Spleen (tissue), 11 donors: ENCODE data around the gene ZNF747. TPM values are rescaled to one million over a fixed set of nuclear protein-coding genes. Genes with fewer than 3 reads are reported as not detected.
A peak's percentile ranks its signal among the peaks of the same experiment; 100 is the strongest.

Experiments
- DNase-seq: peaks from one replicate; pipeline ENCODE4 v3.0.0-alpha.2; 2020
- H3K27ac ChIP-seq, 8 donors: fragments of 200-600 bp; sonication (generic) in 7 of 8; 1 replicate in 4 of 8; 2 replicates in 4 of 8; pipeline versions ENCODE4 v1.5.0 to v1.8.0; 2016 to 2021; ENCODE audit warnings: inconsistent platforms in 4 of 8, mild to moderate bottlenecking in 4 of 8, moderate library complexity in 1 of 8
- H3K27me3 ChIP-seq, 7 donors: fragments of 200-600 bp; sonication (generic) in 6 of 7; replicated peaks in 1 of 7; 1 replicate in 4 of 7; 2 replicates in 3 of 7; pipeline versions ENCODE4 v1.5.0 to v1.8.0; 2016 to 2021; ENCODE audit warnings: inconsistent platforms in 3 of 7, mild to moderate bottlenecking in 1 of 7
- H3K36me3 ChIP-seq, 6 donors: fragments of 200-600 bp; sonication (generic) in 5 of 6; 1 replicate in 4 of 6; 2 replicates in 2 of 6; pipeline versions ENCODE4 v1.5.0 to v1.8.0; 2016 to 2021; ENCODE audit warnings: inconsistent platforms in 2 of 6
- H3K4me1 ChIP-seq, 6 donors: fragments of 200-600 bp; sonication (generic) in 5 of 6; 1 replicate in 3 of 6; 2 replicates in 3 of 6; pipeline versions ENCODE4 v1.5.0 to v1.8.0; 2016 to 2021; ENCODE audit warnings: inconsistent platforms in 3 of 6
- H3K4me3 ChIP-seq, 8 donors: fragments of 200-600 bp; sonication (generic) in 7 of 8; 1 replicate in 4 of 8; 2 replicates in 4 of 8; pipeline versions ENCODE4 v1.5.0 to v1.8.0; 2016 to 2021; ENCODE audit warnings: inconsistent platforms in 4 of 8, mild to moderate bottlenecking in 4 of 8, moderate library complexity in 2 of 8
- H3K9me3 ChIP-seq, 8 donors: fragments of 200-600 bp; sonication (generic) in 7 of 8; 1 replicate in 4 of 8; 2 replicates in 4 of 8; pipeline versions ENCODE4 v1.5.0 to v1.8.0; 2016 to 2021; ENCODE audit warnings: inconsistent platforms in 4 of 8
- CTCF ChIP-seq, 11 experiments: fragments of 200-600 bp in 7 of 11; fragments of 450-650 bp in 4 of 11; sonication (generic) in 4 of 11; IDR thresholded peaks in 8 of 11; conservative IDR thresholded peaks in 3 of 11; 1 replicate in 7 of 11; 2 replicates in 4 of 11; pipeline versions ENCODE4 v1.4.0 to v1.8.0; 2016 to 2021; ENCODE audit warnings: antibody characterized with exemption in 11 of 11, inconsistent platforms in 4 of 11, mild to moderate bottlenecking in 1 of 11
- POLR2A ChIP-seq, 3 donors: fragments of 450-650 bp; IDR thresholded peaks; one replicate each; pipeline ENCODE4 v1.5.1; 2017; ENCODE audit warnings: antibody characterized with exemption in 3 of 3, mild to moderate bottlenecking in 1 of 3
- POLR2AphosphoS5 ChIP-seq, 3 donors: sonication (generic); formaldehyde crosslinking; IDR thresholded peaks; one replicate each; pipeline ENCODE4 v1.5.1; 2017; ENCODE audit warnings: antibody characterized with exemption in 3 of 3
- WGBS, 5 donors: extraction: QIAGEN DNeasy Blood & Tissue Kit in 3 of 5; methylation state at CpG; one replicate each; pipeline versions ENCODE4 v1.1.5 to v1.1.7; 2013 to 2018; 5-methylcytosine and 5-hydroxymethylcytosine counted together
- intact Hi-C: fragments of 100-400 bp; cut with DNase I; formaldehyde crosslinking; loops from one replicate; pipeline ENCODE4 v1.15.0; 2023; ENCODE audit warnings: low total_unique reads
- polyA plus RNA-seq, 3 donors: library from polyadenylated mRNA; stranded (reverse); fragments of 200-250 nt; gene quantifications; one replicate each; pipeline ENCODE4 v1.2.1, GENCODE V29; 2013
- total RNA-seq, 7 donors: library from RNA; depleted of rRNA in 3 of 7; stranded (reverse); fragments of >200 nt in 3 of 7; fragmentation: NEBNext Ultra II Directional in 4 of 7; extraction: Animal tissue kit (Norgen Biotek cat#: 25700) in 4 of 7; gene quantifications; one replicate each; pipeline versions ENCODE4 v1.1.0 to v1.2.1, GENCODE V29; 2016 to 2021
- donor health status: healthy with polysubstance abuse.
- donor health status: DM: no; HTN: no; CAD: no; lungs with moderate emphysema.
- donor health status: DM: no; HTN: no; CAD: no.
- donor health status: Bipolar disorder and iron deficiency.
- donor health status: healthy.
- donor health status: DM: no; HTN: no; CAD: no.
- donor health status: DM: yes; HTN: yes; CAD: no.

Gene ZNF747
- total and polyA plus RNA-seq, 10 donors: 5.9 to 16.1 (median 10.9) TPM

- no peaks in the 10 kb centered on the region for H3K9me3 ChIP-seq
- peak; percentile 77 for DNase-seq
- peak overlapping the region; percentile 86 to 96 (median 96) for H3K27ac ChIP-seq
- TF ChIP-seq CTCF (IDR thresholded peaks at IDR 0.05 in 8 of 11, conservative IDR thresholded peaks at IDR 0.05 in 3 of 11) (no peak), POLR2A (IDR thresholded peaks at IDR 0.05) (no peak)
- H3K4me1 ChIP-seq: peaks cover 7 to 72% (median 34%) of the 10 kb centered on the region in 6 donors
- intact Hi-C loops: no loop called here
- WGBS, 5 donors: 12 to 26% (median 18%) methylated on average over 19 to 29 of the region's 29 CpGs
- peaks cover 0 to 31% (median 20%) of the 10 kb centered on the region in 6 donors for H3K36me3 ChIP-seq
- H3K4me3 ChIP-seq: peak overlapping the region; percentile 62 to 85 (median 74)
- no peaks in the 10 kb centered on the region for H3K27me3 ChIP-seq
Measured at GRCh38 chr16:30533748-30534367, 800 bp downstream of the ZNF747 start.

GRCh38 chr16:30533146-30533522 lies 1.5 kb downstream of the ZNF747 start:
- Histone ChIP-seq H3K9me3 (no peaks in the 10 kb centered on the region), H3K36me3 (peaks cover 0 to 31% (median 20%) of the 10 kb centered on the region in 6 donors), H3K4me3 (peak overlapping the region in 3 of 8 donors; percentile 64 to 85 (median 81)), H3K4me1 (peaks cover 7 to 79% (median 41%) of the 10 kb centered on the region in 6 donors), H3K27ac (peak overlapping the region in 5 of 8 donors; percentile 95 to 96 (median 96)), H3K27me3 (no peaks in the 10 kb centered on the region)
- DNase-seq: no peak
- 78 to 95% (median 83%) methylated on average over 11 of the region's 11 CpGs for WGBS, 5 donors
- intact Hi-C loops: no loop called here
- TF ChIP-seq CTCF (IDR thresholded peaks at IDR 0.05 in 8 of 11, conservative IDR thresholded peaks at IDR 0.05 in 3 of 11): no peak
- no peak for TF ChIP-seq POLR2AphosphoS5 (IDR thresholded peaks at IDR 0.05)
- no peak for TF ChIP-seq POLR2A (IDR thresholded peaks at IDR 0.05)

GRCh38 chr16:30532285-30533145 lies 2.1 kb downstream of the ZNF747 start:
- H3K36me3 ChIP-seq: peaks cover 0 to 31% (median 20%) of the 10 kb centered on the region in 6 donors
- TF ChIP-seq POLR2A (IDR thresholded peaks at IDR 0.05) (no peak), POLR2AphosphoS5 (IDR thresholded peaks at IDR 0.05) (peak in 1 of 3 donors; percentile 18)
- peak overlapping the region in 3 of 8 donors; percentile 96 for H3K27ac ChIP-seq
- H3K4me3 ChIP-seq: peak overlapping the region in 1 of 8 donors; percentile 85
- peaks cover 13 to 85% (median 47%) of the 10 kb centered on the region in 6 donors for H3K4me1 ChIP-seq
- 88 to 97% (median 96%) methylated on average over 21 to 57 of the region's 57 CpGs for WGBS, 5 donors
- no peaks in the 10 kb centered on the region for H3K9me3 ChIP-seq
- intact Hi-C loops: no loop called here
- peak; percentile 77 for DNase-seq
- no peaks in the 10 kb centered on the region for H3K27me3 ChIP-seq

- peak overlapping the region in 1 of 8 donors; percentile 14 for H3K27ac ChIP-seq
- peaks cover 13 to 77% (median 42%) of the 10 kb centered on the region in 6 donors for H3K4me1 ChIP-seq
- peaks cover 0 to 31% (median 20%) of the 10 kb centered on the region in 6 donors for H3K36me3 ChIP-seq
- WGBS, 5 donors: 82 to 86% (median 82%) methylated on average over 12 to 13 of the region's 13 CpGs
- no peak overlapping the region for H3K4me3 ChIP-seq
- no peaks in the 10 kb centered on the region for H3K9me3 ChIP-seq
- H3K27me3 ChIP-seq: no peaks in the 10 kb centered on the region
- no peak for TF ChIP-seq POLR2AphosphoS5 (IDR thresholded peaks at IDR 0.05)
- no peak for TF ChIP-seq CTCF (IDR thresholded peaks at IDR 0.05 in 8 of 11, conservative IDR thresholded peaks at IDR 0.05 in 3 of 11)
- no peak for TF ChIP-seq POLR2A (IDR thresholded peaks at IDR 0.05)
- intact Hi-C loops: no loop called here
- no peak for DNase-seq
Measured at GRCh38 chr16:30530163-30531037, 4.3 kb downstream of the ZNF747 start.
